GM12864 (cell line): ENCODE results near the gene CDC27.
"Not testable (repeated sequence)": the region's sequence is repeated elsewhere in the genome, so short reads cannot be mapped to it uniquely, and the experiment has no call there.

Experiments used
- DNase-seq: peaks from one replicate; pipeline ENCODE4 v3.0.0-alpha.2; 2011; ENCODE audit warnings: low read depth
- H3K4me3 ChIP-seq: 2 replicates; pipeline ENCODE4 v1.5.1; 2011; ENCODE audit warnings: mild to moderate bottlenecking, low read depth, low read length, control low read depth
- CTCF ChIP-seq: IDR thresholded peaks from 2 replicates; pipeline ENCODE4 v1.5.1; 2011; ENCODE audit warnings: low read depth, mild to moderate bottlenecking, moderate library complexity, low read length, control low read depth, inconsistent platforms; ENCODE audit errors: missing control alignments

The CDC27 gene

GRCh38 chr17:47078801-47079200 lies 110.3 kb downstream of the CDC27 start:
- no peak for DNase-seq
- TF ChIP-seq CTCF, result no peak
- H3K4me3 ChIP-seq, result no peak overlapping the region

GRCh38 chr17:47077576-47077975 lies 111.5 kb downstream of the CDC27 start:
- DNase-seq, result no peak
- TF ChIP-seq CTCF, result no peak
- H3K4me3 ChIP-seq, result no peak overlapping the region

GRCh38 chr17:47076171-47076570 lies 112.9 kb downstream of the CDC27 start:
- no peak for TF ChIP-seq CTCF
- no peak overlapping the region for H3K4me3 ChIP-seq
- DNase-seq, result no peak

- H3K4me3 ChIP-seq, DNase-seq: not testable (repeated sequence)
Observed at GRCh38 chr17:47074361-47074760, 114.7 kb downstream of the CDC27 start.

- not testable (repeated sequence) for DNase-seq, H3K4me3 ChIP-seq
Observed at GRCh38 chr17:47073629-47074028, 115.5 kb downstream of the CDC27 start.

- no peak for TF ChIP-seq CTCF
- no peak for DNase-seq
- no peak overlapping the region for H3K4me3 ChIP-seq
Observed at GRCh38 chr17:47072886-47073285, 116.2 kb downstream of the CDC27 start.

GRCh38 chr17:47071171-47071570 lies 117.9 kb downstream of the CDC27 start:
- not testable (repeated sequence) for H3K4me3 ChIP-seq, DNase-seq

- H3K4me3 ChIP-seq, DNase-seq: not testable (repeated sequence)
Observed at GRCh38 chr17:47070266-47070665, 118.8 kb downstream of the CDC27 start.
